SK-N-SH treated with all-trans-retinoic acid at 6 μM for 48 hours (cell line): ENCODE data around the gene PODXL.
"Not testable (repeated sequence)": the region's sequence is repeated elsewhere in the genome, so short reads cannot be mapped to it uniquely, and the experiment has no call there.

Experiments used
- ATAC-seq: fragments of 200-7000 bp; cut with Tn5 transposase; 3 replicates; pipeline ENCODE4 v1.9.1; 2020; ENCODE audit warnings: mild to moderate bottlenecking, moderate library complexity
- ARNTL ChIP-seq: fragments of 450-650 bp; formaldehyde crosslinking; IDR thresholded peaks from 2 replicates; pipeline ENCODE4 v1.5.0; 2020; ENCODE audit warnings: low read depth, mild to moderate bottlenecking, moderate library complexity, borderline replicate concordance
- BACH2 ChIP-seq: fragments of 250-450 bp; sonication (Bioruptor Pico); IDR thresholded peaks from 2 replicates; pipeline ENCODE4 v1.9.0; 2021; ENCODE audit warnings: mild to moderate bottlenecking, borderline replicate concordance
- CSDC2 ChIP-seq: fragments of 250-450 bp; sonication (Bioruptor Pico); IDR thresholded peaks from 2 replicates; pipeline ENCODE4 v1.5.0; 2020; ENCODE audit warnings: mild to moderate bottlenecking, moderate library complexity
- ESRRG ChIP-seq: fragments of 250-450 bp; sonication (Bioruptor Pico); IDR thresholded peaks from 2 replicates; pipeline ENCODE4 v1.6.1; 2021; ENCODE audit warnings: mild to moderate bottlenecking
- GLIS3 ChIP-seq: fragments of 250-450 bp; sonication (Bioruptor Pico); IDR thresholded peaks from 2 replicates; pipeline ENCODE4 v1.5.0; 2020; ENCODE audit warnings: mild to moderate bottlenecking, moderate library complexity
- ISL1 ChIP-seq: fragments of 250-450 bp; sonication (Bioruptor Pico); IDR thresholded peaks from 2 replicates; pipeline ENCODE4 v2.1.2; 2022; ENCODE audit warnings: mild to moderate bottlenecking, moderate library complexity
- OSR1 ChIP-seq: fragments of 250-450 bp; sonication (Bioruptor Pico); IDR thresholded peaks from 2 replicates; pipeline ENCODE4 v1.8.0; 2022; ENCODE audit warnings: moderate library complexity, mild to moderate bottlenecking, inconsistent platforms
- PPARA ChIP-seq: fragments of 250-450 bp; sonication (Bioruptor Pico); IDR thresholded peaks from 2 replicates; pipeline ENCODE4 v1.5.0; 2020; ENCODE audit warnings: mild to moderate bottlenecking, borderline replicate concordance
- RARB ChIP-seq: fragments of 250-450 bp; sonication (Bioruptor Pico); IDR thresholded peaks from 2 replicates; pipeline ENCODE4 v1.8.0; 2021; ENCODE audit warnings: mild to moderate bottlenecking, moderate library complexity
- SNAI2 ChIP-seq: fragments of 250-450 bp; sonication (Bioruptor Pico); IDR thresholded peaks from 2 replicates; pipeline ENCODE4 v1.5.0; 2020; ENCODE audit warnings: mild to moderate bottlenecking, moderate library complexity
- TCF4 ChIP-seq: fragments of 250-450 bp; sonication (Bioruptor Pico); IDR thresholded peaks from 2 replicates; pipeline ENCODE4 v1.8.0; 2021; ENCODE audit warnings: mild to moderate bottlenecking, moderate library complexity, borderline replicate concordance
- TOX ChIP-seq: fragments of 250-450 bp; sonication (Bioruptor Pico); IDR thresholded peaks from 2 replicates; pipeline ENCODE4 v1.8.0; 2021; ENCODE audit warnings: mild to moderate bottlenecking, moderate library complexity, borderline replicate concordance
- ZFP3 ChIP-seq: fragments of 250-450 bp; sonication (Bioruptor Pico); IDR thresholded peaks from 2 replicates; pipeline ENCODE4 v1.5.0; 2020; ENCODE audit warnings: mild to moderate bottlenecking, moderate library complexity
- ZFP30 ChIP-seq: fragments of 450-650 bp; formaldehyde crosslinking; IDR thresholded peaks from 2 replicates; pipeline ENCODE4 v1.5.0; 2022; ENCODE audit warnings: mild to moderate bottlenecking, moderate library complexity
- ZNF565 ChIP-seq: fragments of 450-650 bp; formaldehyde crosslinking; conservative IDR thresholded peaks from 2 replicates; pipeline ENCODE4 v1.5.0; 2020; ENCODE audit warnings: low read depth, mild to moderate bottlenecking, moderate library complexity
- ZNF70 ChIP-seq: fragments of 450-650 bp; formaldehyde crosslinking; IDR thresholded peaks from 2 replicates; pipeline ENCODE4 v1.5.0; 2020; ENCODE audit warnings: mild to moderate bottlenecking, moderate library complexity
- ZNF8 ChIP-seq: fragments of 450-650 bp; formaldehyde crosslinking; IDR thresholded peaks from 2 replicates; pipeline ENCODE4 v1.5.0; 2020; ENCODE audit warnings: mild to moderate bottlenecking, moderate library complexity
- TF ChIP-seq, protein P1 (sequence below): fragments of 250-450 bp; sonication (Bioruptor Pico); IDR thresholded peaks from 2 replicates; pipeline ENCODE4 v1.5.1; 2021; ENCODE audit warnings: mild to moderate bottlenecking, moderate library complexity
- TF ChIP-seq, protein P2 (sequence below): fragments of 250-450 bp; sonication (Bioruptor Pico); IDR thresholded peaks from 2 replicates; pipeline ENCODE4 v1.8.0; 2020; ENCODE audit warnings: mild to moderate bottlenecking, moderate library complexity, borderline replicate concordance
- TF ChIP-seq, protein P3 (sequence below): fragments of 250-450 bp; sonication (Bioruptor Pico); IDR thresholded peaks from 2 replicates; pipeline ENCODE4 v1.5.0; 2020; ENCODE audit warnings: mild to moderate bottlenecking, moderate library complexity
- TF ChIP-seq, protein P4 (sequence below): fragments of 250-450 bp; sonication (Bioruptor Pico); IDR thresholded peaks from 2 replicates; pipeline ENCODE4 v1.5.1; 2020; ENCODE audit warnings: low read depth, mild to moderate bottlenecking, moderate library complexity

PODXL gene

DNA sequence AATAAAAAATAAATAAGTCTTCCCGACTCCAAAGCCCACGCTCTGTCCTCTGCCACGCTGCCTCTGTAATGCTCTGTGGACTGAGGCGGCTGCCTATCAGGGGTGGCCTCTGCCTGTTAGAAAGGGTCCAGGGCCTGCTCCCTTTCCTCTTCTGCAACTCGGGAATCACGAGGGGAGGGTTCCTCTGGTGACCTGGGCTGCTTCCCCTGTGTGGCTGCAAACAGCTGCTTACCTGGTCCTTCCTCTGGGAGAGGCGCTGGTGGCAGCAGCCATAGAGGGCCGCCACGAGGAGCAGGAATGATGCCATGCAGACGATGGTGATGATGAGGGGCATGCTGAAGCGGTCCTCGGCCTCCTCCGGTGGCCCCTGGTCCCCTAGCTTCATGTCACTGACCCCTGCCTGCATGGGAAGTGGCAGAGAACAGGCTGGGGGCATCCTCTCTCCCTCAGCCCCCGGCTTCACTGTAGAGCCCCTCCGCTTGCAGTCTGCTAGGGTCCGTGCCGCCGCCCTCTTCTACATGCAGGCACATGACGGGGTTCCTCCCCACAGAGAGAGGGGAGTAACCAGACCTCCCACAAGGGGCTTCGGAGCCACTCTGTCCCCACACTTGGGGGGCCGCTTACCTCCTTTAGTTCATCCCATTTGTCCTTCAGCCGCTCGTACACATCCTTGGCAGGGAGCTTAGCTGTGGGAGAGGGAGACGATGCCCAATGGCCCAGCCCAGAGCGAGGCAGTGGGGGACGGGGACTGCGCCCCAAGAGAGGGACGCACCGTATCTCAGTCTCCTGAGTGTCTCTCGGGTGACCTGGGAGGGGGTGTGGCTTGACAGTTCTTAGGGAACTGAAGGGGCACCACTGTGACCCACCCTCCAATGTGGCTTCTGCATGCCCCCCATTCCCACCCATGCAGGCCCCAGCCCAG, 50.5 kb downstream of the PODXL start:
- TF ChIP-seq BACH2 (no peak), TCF4 (CRISPR knock-in tag) (no peak), ZFP3 (CRISPR knock-in tag) (no peak), TOX (CRISPR knock-in tag) (no peak), PPARA (no peak)
- TF ChIP-seq, protein P1, sequence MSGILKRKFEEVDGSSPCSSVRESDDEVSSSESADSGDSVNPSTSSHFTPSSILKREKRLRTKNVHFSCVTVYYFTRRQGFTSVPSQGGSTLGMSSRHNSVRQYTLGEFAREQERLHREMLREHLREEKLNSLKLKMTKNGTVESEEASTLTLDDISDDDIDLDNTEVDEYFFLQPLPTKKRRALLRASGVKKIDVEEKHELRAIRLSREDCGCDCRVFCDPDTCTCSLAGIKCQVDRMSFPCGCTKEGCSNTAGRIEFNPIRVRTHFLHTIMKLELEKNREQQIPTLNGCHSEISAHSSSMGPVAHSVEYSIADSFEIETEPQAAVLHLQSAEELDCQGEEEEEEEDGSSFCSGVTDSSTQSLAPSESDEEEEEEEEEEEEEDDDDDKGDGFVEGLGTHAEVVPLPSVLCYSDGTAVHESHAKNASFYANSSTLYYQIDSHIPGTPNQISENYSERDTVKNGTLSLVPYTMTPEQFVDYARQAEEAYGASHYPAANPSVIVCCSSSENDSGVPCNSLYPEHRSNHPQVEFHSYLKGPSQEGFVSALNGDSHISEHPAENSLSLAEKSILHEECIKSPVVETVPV (CRISPR knock-in tag), result no peak
- ATAC-seq, result no peak

DNA sequence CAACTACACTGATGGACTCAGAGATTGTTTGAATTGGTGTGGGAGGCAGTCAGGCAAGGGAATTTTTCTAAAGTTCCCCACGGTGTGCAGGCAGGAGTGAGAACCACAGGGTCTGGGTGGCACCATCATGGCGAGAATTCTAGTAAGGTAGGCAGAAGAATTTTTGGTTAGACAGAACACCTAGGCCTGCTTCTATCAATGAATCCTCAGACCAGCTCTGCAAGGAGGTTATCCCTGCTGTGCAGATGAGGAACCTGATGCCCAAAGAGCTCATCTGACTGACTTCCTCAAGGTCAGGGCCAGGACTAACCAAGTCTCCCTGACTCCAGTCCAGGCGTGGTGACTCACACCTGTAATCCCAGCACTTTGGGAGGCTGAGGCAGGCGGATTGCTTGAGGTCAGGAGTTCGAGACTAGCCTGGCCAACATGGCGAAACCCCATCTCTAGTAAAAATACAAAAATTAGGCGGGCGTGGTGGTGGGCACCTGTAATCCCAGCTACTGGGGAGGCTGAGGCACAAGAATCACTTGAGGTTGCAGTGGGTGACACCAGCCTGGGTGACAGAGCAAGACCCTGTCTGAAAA, 51.3 kb downstream of the PODXL start:
- ATAC-seq, result not testable (repeated sequence)

DNA sequence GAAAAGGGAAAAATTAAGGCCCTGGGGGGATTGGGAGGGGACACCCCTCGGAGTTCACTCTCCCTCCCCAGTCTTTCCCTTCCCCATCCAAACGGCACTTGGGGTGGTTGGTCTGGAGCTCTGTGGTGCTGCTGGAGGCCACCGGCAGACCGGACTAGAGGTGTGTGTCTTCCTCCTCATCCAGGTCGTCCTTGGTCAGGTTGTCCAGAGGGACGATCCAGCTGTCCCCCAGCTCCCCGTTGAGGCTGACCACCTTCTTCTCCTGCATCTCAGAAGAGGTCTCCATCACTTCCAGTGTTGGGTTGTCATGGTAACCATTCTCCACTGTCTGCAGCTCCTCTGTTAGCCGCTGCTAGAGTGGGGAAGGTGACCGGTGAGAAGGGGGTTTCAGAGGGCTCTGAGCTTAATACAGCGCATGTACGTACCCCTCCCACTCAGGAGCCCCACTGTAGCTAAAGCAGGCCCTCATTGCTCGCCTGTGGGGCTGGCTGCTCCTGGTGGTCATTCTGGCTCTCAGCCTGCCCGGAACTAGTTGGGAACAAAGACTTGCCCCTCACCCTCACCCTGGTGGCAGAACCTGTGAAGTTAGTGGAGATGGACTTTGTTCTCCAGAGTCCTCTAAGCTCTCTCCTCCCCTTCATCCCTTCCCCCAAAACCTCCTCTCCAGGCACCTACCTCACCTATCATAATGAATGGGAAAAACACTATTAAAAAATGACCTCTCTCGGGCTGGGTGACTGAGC, 52.1 kb downstream of the PODXL start:
- no peak for ATAC-seq
- TF ChIP-seq, protein P2, sequence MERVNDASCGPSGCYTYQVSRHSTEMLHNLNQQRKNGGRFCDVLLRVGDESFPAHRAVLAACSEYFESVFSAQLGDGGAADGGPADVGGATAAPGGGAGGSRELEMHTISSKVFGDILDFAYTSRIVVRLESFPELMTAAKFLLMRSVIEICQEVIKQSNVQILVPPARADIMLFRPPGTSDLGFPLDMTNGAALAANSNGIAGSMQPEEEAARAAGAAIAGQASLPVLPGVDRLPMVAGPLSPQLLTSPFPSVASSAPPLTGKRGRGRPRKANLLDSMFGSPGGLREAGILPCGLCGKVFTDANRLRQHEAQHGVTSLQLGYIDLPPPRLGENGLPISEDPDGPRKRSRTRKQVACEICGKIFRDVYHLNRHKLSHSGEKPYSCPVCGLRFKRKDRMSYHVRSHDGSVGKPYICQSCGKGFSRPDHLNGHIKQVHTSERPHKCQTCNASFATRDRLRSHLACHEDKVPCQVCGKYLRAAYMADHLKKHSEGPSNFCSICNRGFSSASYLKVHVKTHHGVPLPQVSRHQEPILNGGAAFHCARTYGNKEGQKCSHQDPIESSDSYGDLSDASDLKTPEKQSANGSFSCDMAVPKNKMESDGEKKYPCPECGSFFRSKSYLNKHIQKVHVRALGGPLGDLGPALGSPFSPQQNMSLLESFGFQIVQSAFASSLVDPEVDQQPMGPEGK (CRISPR knock-in tag), result no peak

DNA sequence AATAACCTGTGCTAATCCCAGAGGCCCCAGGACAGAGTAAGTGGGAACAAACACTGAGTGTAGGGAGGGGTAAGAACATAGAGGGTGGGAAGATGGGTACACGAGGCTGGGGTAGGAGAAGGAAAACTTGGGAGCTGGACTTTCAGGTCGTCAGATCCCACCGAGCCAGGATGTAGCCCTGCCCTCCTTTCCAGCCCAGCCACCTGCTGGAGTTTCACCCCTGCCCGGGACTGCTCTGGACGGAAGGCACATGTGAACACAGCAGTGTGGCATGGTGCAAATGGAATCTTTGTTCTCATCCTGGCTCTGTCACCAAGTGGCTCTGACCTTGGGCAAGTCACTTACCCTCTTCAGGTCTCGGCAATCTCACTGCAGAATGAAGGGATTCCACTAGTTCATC, 52.8 kb downstream of the PODXL start:
- no peak for ATAC-seq

More for the DNA sequence above, 52.8 kb downstream of the PODXL start:
- no peak for TF ChIP-seq GLIS3
- TF ChIP-seq BACH2, result no peak
- TF ChIP-seq PPARA, result no peak
- no peak for TF ChIP-seq ZFP30
- no peak for TF ChIP-seq TOX (CRISPR knock-in tag)
- TF ChIP-seq ISL1 (CRISPR knock-in tag), result no peak
- TF ChIP-seq, protein P3, sequence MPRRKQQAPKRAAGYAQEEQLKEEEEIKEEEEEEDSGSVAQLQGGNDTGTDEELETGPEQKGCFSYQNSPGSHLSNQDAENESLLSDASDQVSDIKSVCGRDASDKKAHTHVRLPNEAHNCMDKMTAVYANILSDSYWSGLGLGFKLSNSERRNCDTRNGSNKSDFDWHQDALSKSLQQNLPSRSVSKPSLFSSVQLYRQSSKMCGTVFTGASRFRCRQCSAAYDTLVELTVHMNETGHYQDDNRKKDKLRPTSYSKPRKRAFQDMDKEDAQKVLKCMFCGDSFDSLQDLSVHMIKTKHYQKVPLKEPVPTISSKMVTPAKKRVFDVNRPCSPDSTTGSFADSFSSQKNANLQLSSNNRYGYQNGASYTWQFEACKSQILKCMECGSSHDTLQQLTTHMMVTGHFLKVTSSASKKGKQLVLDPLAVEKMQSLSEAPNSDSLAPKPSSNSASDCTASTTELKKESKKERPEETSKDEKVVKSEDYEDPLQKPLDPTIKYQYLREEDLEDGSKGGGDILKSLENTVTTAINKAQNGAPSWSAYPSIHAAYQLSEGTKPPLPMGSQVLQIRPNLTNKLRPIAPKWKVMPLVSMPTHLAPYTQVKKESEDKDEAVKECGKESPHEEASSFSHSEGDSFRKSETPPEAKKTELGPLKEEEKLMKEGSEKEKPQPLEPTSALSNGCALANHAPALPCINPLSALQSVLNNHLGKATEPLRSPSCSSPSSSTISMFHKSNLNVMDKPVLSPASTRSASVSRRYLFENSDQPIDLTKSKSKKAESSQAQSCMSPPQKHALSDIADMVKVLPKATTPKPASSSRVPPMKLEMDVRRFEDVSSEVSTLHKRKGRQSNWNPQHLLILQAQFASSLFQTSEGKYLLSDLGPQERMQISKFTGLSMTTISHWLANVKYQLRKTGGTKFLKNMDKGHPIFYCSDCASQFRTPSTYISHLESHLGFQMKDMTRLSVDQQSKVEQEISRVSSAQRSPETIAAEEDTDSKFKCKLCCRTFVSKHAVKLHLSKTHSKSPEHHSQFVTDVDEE (CRISPR knock-in tag), result no peak
- TF ChIP-seq CSDC2 (CRISPR knock-in tag), result no peak
- TF ChIP-seq TCF4 (CRISPR knock-in tag), result no peak
- no peak for TF ChIP-seq ARNTL (CRISPR knock-in tag)
- TF ChIP-seq, protein P2 (CRISPR knock-in tag), result no peak
- TF ChIP-seq ESRRG (CRISPR knock-in tag), result no peak
- TF ChIP-seq ZNF8 (CRISPR knock-in tag), result no peak
- TF ChIP-seq SNAI2, result no peak
- TF ChIP-seq RARB (CRISPR knock-in tag), result no peak
- TF ChIP-seq, protein P4, sequence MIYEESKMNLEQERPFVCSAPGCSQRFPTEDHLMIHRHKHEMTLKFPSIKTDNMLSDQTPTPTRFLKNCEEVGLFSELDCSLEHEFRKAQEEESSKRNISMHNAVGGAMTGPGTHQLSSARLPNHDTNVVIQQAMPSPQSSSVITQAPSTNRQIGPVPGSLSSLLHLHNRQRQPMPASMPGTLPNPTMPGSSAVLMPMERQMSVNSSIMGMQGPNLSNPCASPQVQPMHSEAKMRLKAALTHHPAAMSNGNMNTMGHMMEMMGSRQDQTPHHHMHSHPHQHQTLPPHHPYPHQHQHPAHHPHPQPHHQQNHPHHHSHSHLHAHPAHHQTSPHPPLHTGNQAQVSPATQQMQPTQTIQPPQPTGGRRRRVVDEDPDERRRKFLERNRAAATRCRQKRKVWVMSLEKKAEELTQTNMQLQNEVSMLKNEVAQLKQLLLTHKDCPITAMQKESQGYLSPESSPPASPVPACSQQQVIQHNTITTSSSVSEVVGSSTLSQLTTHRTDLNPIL (CRISPR knock-in tag), result no peak
- TF ChIP-seq ZNF565, result no peak
- no peak for TF ChIP-seq ZNF70
- TF ChIP-seq OSR1 (CRISPR knock-in tag), result no peak
- no peak for TF ChIP-seq ZFP3 (CRISPR knock-in tag)
